NCI-H345 treated with DMSO at 0.1 percent for 48 hours (cell line): Measurements from ENCODE around the gene CNDP2.
"Not testable (repeated sequence)": the region's sequence is repeated elsewhere in the genome, so short reads cannot be mapped to it uniquely, and the experiment has no call there.

Experiments used
- DNase-seq: peaks from one replicate; lab custom pipeline; 2025; ENCODE audit not compliant: unreplicated experiment; lab: John Stamatoyannopoulos, UW

Gene CNDP2

DNA sequence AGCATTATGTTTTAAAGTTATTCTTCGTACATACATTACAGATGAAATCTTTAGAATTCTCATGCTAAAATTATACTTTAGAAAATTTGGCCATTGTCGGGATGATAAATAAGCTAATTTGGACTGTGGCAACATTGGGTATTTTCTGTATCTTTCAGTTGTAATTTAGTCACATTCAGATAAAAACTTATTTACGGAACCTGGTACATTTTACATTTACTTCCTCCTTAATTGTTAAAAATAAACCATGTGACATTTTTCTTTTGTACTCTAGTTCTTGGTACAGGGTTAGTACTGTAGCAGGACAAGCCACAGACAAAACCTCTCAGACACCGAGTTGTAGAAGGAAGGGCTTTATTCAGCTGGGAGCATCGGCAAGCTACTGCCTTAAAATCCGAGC is 4.2 kb downstream of the CNDP2 start:
- DNase-seq: no peak

DNA sequence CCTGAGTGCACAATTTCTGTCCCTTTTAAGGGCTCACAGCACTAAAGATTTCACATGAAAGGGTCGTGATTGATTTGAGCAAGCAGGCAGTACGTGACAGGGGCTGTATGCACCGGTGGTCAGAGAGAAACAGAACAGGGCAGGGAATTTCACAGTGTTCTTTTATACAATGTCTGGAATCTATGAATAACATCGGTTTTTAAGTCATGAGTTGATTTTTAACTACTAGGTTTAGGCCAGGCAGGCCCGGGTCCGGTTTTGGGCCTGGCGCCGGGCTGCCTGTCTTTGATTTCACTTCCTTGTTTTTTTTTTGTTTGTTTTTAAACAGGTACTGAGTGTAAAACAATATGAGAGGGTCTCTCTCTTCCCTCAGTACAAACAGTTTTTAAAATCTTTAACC is 4.6 kb downstream of the CNDP2 start:
- DNase-seq: not testable (repeated sequence)

DNA sequence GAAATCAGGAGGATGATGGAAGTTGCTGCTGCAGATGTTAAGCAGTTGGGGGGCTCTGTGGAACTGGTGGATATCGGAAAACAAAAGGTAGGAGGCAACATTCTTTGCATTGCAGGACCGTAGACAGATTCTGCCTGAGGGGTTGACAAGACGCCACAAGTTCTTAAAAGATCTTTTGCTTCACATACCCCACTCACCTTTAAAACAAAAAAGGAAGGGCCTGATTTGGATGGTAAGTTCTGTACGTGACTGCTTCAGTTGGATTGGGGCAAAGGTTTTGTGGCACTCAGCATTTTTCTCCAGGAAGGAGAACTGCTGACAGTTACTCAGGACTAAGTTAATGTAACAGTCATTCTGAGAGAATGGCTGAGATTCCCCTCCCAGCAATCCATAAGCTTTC is 5.2 kb downstream of the CNDP2 start:
- DNase-seq: no peak

DNA sequence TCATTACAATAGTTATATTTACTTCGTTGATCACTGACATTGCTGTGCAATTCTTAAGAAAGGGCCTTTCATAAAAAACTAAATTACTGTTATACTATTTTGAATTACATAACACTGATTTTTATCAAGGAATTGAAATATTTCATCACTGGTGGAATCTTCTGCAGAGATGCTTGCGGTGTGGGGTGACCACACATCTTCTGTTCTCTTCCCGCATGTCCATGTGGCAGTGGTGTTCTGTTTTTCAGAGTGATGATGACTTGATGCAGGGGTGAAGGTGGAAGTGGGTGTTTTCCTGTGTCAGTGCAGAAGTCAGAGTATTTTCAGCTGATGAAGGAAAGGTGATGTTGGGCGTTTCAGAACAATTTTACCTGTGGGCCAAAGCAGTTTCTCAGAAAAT is 7.0 kb downstream of the CNDP2 start:
- no peak for DNase-seq

DNA sequence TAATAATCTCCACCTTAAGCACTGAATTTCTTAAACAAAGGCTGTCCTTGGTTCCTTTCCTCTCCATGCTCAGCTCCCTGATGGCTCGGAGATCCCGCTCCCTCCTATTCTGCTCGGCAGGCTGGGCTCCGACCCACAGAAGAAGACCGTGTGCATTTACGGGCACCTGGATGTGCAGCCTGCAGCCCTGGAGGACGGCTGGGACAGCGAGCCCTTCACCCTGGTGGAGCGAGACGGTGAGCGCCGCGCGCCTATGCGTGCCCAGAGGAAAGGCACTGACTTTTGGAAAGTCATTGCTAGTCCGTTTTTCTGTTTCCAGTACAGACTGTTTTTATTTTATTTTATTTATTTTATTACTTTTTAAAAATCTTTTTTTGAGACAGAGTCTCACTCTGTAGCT is 9.6 kb downstream of the CNDP2 start:
- no peak for DNase-seq

DNA sequence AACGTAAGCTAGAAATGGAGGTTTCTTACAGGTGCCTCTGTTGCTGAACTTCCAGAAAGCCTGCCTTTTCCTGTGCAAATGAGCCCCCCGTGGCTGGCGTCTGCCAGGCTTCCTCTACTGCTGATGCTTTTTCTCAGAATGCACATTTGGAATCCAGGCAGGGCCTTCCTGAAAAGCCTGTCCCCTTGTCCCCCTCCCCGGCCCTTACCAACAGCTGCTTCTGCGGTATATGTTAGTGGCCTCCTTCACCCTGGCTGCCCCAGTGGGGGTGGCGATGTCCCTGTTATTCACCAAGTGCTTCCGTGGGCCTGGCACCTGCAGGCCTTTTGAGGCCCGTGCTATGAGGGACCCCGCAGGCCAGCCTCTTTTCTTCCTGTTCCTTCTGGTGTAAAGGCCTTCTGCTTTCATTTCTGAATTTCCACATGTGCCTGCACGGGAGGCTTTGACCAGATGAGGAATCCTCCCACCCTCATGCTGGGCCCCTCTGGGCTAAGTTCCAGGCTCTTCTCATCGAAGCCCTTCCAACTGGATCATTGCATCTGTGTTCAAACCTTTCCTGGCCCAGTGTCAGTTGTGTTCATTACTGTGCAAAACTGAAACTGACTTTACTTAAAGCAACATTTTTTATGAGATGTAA is 10.4 kb downstream of the CNDP2 start:
- no peak for DNase-seq

DNA sequence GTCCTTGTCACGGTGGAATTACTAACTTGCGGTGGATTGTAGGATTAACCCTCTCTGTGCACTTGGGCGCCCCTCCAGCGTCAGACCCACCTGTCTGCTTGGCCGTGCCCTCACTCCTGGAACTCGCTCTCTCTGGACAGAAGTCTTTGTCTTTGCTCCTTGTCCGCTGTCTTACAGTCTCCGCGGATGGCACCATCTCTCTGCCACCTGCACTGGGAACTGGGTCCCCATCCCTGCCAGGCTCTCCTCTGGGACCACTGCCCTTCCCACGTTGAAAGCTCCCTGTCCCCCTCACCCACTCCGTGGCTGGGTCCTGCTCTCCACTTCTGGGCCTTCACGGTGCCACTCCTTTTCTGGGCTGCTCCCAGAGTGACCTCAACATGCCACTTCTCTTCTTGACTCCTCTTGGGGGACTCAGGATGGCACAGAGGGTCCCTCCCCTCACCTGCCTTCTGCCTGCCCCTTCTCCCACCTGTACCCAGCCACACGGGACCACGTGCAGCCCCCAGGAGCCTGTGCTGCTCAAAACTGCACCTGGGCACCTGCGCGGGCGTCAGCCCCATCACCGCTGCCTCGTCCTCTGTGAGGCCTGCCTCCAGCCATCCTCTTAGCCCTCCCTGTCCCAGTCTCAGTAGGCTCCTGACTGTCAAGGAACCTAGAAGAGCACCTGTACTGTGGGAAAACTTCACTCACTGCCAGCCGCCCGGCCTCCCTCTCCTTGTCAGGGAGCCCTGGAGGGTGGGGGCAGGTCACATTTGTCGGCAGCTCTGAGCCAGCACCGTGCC is 11.1 kb downstream of the CNDP2 start:
- DNase-seq: no peak

DNA sequence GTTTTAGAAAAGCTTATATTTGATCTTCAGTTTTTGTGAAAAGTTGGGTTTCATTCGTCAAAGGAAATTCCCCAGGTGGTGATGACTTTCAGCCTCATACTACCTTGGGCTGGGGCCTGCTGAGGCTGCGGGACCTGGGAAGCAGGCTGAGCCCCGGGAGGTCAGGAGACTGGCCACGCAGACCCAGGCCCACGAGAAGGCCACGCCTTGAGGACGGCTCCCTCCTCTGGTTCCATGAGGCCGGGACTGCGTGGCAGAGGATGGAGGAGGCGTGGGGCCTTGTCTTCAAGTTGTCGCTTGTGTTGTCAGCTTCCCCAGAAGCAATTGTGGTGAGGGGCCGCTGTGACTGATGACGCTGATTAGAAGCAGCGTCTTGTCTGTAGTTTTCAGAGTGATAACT is 11.8 kb downstream of the CNDP2 start:
- DNase-seq: no peak

DNA sequence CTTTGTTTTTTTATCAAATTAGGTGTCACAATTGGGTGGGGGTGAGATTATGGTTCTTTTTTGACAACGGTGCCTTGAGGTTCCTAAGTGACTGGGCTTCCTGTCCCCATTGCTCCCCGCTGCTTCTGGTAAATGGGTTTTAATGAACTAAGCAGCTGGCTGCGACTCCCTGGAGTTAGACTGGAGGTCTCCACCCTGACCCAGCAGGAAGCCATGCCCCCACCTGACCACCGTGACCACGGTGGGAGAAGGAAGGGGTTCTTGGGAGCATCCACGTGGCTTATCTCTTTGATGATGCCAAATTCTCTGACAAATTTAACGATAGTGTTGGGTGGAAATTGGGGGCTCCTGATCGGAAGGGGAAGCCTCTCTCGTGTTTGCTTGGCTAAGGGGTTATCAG is 12.2 kb downstream of the CNDP2 start:
- no peak for DNase-seq

DNA sequence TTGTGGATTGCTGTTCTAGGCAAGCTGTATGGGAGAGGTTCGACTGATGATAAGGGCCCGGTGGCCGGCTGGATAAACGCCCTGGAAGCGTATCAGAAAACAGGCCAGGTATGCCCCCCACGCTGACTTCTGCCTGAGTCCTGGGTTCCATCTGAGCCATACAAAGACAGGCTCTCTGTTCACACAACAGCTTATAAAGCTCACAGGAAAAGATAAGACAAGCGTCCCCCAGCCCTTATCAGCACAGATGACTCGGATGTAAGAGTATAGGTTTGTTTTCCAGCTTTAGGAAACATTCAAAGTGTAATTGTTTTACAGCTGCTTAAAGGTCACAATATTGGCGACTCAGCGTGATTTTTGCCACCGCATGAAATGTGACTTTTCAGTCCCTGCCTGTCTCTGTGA is 12.7 kb downstream of the CNDP2 start:
- DNase-seq: no peak

DNA sequence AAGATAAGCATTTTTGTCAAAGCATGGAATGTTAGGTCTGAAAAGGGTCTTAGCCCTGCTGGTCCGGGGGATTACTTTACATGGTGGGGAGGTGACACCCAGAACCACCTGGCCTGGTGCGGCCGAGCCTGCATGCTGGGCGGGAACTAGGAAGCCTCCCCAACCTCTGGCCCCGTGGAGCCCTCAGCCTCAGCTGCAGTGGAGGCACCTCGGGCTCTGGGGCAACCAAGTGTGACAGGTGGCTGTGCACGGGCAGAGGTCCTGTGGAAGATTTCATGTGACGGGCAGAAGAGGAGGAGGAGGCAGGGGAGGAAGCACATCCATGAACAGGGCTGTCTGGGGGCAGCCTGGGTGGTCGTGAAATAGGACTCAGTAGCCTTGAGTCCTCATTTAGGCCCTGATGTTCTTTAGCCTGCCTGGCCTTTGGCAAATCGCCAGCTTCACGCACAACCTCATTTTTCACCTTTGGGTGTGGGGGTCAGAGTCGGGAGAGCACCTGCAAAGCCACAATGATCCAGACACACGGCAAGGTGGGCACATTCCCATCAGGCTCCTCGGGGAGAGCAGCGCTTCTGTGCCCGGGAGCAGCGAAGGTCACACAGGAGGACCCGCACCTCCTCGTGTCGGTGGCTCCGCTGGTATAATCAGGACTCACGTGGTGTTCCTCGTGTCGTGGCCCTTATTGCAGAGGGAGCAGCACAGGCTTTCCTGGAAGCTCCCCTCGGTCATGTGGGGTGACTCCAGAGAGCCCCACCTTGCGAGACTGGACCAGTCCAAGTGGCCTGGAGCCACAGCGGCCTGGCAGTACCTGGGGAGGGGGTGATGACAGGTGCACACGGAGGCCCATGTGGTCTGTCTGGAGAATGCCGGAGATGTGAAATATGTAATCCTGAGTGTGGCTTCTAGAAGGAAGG is 13.9 kb downstream of the CNDP2 start:
- DNase-seq: no peak

DNA sequence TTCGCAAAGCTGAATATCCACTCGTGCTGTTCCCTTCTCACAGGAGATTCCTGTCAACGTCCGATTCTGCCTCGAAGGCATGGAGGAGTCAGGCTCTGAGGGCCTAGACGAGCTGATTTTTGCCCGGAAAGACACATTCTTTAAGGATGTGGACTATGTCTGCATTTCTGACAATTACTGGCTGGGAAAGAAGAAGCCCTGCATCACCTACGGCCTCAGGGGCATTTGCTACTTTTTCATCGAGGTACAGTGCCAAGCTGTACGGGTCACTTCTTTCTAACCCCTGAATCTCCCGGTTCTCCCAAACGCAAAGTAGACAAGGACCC is 14.6 kb downstream of the CNDP2 start:
- DNase-seq: no peak

DNA sequence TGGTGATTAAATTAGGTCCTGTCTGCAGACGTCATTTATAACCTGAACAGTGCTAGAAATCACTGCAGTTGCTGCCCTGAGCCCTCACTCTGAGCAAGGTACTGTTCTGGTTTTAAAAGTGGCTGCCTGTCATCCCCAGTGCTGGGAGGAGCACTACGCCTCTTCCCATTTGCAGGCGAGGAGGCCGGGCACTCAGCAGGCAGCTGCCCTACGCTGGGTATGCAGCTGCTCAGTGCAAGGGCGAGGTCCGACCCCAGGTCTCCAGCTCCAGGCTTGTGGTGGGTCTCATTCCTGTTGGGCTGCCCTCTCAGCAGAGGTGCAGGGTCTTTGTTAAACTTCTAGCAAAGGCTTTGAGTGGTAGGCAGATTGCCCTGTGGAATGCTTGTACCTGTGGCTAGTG is 15.7 kb downstream of the CNDP2 start:
- DNase-seq: no peak

DNA sequence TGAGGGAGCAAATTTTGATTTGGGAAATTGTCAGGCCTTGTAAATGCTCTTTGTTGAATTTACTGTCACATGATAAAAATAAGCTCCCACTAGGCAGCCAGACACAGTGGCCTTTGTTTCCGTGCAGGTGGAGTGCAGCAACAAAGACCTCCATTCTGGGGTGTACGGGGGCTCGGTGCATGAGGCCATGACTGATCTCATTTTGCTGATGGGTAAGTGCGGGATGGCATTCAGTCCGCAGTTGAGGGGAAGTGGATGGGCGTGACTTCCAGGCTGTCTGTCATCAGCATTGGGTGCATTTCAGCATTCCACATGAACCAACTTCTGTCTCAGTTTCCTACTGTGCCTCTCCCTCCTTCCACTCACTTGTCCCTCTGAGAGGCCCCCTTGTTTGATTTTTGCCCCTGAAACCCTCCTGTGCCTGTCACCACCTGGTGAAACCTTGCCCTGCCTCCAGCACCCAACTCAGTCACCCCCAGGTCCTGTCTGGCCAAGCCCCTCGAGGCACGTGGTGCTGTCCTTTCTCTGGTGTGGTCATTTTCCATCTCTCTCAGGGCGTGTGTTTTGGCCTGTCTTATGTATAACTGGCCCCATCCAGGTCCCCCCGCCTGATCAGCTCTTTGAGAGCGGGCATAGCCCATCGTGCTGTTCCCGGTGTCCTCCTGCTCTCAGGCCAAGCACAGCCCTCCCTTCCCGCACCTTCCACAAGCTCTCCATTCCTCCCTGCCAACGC is 16.3 kb downstream of the CNDP2 start:
- no peak for DNase-seq

DNA sequence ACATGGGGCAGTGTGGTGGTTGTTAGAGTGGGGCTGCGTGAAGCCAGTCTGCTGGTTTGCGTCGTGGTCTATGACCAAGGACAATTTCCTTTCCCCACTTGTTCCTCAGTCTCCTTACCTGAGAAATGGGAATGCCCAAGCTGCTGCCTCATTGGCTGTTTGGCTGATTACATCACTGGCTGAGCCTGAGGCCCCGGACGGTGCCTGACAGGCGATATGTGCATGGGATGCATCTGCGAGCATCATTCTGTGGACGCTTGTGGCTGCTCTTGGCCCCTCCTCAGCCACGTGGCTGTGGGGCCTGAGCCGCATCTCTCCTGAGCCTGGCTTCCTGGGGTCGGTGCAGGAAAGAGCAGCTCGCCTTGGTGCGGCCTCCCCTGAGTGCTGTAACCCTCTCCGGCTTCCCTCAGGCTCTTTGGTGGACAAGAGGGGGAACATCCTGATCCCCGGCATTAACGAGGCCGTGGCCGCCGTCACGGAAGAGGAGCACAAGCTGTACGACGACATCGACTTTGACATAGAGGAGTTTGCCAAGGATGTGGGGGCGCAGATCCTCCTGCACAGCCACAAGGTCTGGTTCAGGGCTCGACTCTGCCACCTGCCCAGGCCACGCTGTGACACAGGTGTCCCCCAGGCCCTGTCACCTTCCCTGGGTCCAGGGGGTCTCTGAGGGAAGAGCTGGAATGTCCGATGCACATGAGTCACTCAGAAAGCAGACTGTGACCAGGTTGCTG is 17.2 kb downstream of the CNDP2 start:
- DNase-seq: no peak

DNA sequence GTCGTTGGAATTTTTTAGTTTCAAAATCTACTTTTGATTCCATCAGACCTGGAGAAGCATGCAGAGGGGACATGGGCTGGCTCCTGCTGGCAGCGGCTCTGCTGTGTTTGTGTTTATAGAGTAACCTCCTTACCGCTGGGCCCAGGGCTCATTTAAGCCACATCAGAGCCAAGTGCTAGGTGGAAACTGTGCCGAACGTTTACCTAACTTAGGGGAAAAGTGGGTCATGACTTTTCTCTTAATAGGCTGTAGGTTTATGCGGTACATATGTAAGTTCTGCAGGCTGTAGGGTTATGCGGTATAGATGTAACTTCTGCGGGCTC is 17.7 kb downstream of the CNDP2 start:
- no peak for DNase-seq

DNA sequence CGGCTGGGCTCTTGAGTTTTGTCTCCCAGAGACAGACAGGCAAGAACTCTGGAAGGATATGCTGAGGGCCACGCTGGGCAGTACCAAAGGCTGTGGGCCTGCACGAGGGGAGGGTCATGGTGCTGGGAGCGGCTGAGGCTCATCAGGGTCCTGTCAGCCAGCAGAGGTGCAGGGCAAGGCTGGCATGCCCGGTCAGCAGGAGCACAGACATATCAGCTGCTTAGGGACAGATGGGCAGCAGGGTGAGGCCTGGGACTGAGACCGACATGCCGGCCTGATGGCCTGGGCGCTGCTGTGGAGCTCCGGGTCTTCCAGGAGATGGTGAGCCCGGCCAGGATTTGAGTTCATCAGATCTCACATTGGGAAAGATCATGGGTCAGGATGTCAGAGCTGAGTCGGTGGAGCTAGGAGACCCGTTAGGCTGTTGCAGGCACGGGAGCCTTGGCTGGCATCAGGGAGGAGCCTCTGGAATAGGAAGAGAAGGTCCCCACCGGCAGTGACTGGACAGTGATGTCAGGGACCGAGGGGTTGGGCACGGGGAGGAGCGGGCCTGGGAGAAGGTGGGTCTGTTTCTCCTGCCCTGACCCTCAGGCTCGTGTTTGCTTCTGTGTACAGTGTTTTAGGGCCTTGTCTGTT is 18.8 kb downstream of the CNDP2 start:
- no peak for DNase-seq

DNA sequence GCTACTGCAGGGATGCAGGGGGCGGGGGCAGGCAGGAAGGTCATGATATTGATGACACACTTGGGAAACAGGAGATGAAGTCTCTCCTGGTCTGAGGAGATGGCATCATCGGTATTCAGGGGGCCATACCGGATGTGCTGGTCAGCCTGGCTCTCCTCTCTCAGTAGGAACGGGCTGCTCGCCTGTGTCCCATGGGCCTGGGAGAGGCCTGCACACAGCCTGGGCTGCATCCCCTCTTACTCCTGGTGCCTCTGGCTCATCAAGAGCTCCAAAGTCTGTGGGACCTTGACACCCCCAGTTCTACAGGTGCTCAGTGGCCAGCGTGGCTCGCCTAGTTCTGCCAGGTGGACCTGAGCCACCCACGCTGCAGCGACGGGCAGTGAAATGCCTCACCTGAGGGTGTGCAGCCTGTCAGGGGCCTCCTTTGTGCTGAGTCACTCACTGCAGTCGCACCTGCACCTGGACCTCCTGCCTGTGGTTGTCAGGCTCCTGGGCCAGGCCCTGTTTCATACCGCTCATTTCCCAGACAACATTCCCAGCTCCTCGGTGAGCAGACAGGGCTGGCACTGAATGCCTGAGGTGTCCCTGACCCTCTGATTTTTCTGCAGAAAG is 19.6 kb downstream of the CNDP2 start:
- no peak for DNase-seq

DNA sequence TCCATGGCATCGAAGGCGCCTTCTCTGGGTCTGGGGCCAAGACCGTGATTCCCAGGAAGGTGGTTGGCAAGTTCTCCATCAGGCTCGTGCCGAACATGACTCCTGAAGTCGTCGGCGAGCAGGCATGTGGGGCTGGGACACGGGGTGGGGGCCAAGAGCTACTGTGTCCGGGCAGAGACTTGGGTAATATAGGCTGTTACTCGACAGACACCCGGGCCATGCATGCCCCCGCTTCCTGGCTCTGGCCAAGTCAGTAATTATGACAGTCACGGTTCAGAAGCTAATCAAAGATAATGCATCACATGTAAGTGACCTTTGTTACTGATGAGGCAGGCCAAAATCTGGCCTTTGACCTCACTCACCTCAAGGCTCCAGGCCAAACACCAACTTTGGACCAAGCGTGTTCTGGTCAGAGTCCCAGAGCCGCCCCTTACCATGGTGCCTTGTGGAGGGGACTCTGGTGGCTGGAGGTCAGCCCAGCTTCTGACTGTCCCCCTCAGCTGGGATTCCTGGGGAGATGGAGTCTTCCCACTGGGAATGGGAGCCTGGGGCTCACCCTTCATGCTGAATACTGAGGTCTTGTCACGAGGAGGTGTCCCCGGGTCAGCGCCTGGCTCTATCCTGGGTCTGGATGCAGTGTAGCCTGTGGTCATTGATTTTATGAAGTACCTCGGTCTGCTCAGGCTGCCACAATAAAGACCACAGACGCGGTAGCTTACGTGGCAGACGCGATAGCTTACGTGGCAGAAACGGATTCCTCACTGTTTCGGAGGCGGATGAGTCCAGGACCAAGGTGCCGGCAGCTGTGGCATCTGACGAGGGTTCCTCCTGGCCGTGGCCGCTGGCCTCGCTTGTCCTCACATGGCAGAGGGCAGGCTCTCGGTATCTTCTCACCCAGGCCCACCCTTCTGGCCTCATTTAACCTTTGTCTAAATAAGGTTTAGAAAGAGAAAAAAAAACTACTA is 20.4 kb downstream of the CNDP2 start:
- no peak for DNase-seq
